ENCODE results near the gene MYO7A.

Gene MYO7A

DNA sequence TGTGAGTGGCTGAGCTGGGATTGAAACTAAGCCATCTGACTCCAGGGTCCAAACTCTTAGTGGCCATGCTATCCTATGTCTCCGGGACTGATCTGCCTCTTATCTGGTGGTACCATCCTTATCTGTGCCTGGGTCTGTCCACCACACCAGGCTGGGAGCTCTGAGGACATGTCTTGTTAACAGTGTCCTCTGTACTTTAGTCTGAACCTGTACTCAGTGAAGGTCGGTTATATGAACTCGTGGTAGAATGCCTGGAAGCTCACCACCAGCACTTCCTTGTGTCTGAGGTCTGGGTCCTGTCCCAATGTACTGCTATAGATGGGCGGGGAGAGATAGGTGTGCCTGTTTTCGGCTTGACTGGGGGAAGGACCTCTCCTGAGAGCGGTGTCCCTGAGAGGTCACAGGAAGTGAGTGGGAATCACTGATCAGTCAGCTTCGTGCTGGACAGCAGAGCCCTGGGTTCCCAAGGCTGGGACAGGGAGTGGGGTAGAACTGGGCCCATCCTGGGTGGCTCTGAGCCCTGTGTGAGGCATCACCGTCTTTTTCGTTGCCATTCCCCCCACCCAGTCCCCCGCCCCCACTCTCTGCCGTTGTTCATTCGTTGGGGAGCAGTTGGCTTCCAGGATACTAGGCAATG, 8.9 kb downstream of the MYO7A start:
- Mint-ChIP-seq H3K4me3 (no peak overlapping the region), H3K4me1 (peaks cover 17% of the 10 kb centered on the region), H3K27ac (no peak overlapping the region), H3K9me3 (no peaks in the 10 kb centered on the region), H3K36me3 (ENCODE audit: low read depth) (no peaks in the 10 kb centered on the region), H3K27me3 (ENCODE audit: low read depth) (peaks cover 7% of the 10 kb centered on the region)
- no peak for TF ChIP-seq CTCF (IDR thresholded peaks at IDR 0.05; ENCODE audit: unreplicated experiment in 3 of 3)

DNA sequence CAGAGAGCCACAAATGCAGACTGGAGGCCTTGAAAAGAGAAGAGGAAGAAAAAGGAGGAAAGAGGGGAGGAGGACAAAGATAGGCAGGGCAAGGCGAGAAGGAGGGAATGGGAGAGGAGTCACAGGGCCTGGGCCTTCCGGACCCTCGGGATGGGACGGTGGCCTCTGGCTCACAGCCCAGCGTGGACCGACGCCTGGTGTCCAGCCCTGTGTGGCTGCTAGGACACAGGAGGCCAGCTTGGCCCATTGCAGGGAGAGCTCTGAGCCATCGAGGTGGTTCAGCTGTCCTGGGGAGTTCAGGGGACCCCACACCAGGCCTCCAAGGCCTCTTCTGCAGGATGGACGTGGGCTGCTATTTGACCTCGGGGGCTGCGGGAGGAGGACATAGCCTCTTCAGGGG, 9.4 kb downstream of the MYO7A start:
- no peaks in the 10 kb centered on the region for H3K9me3 Mint-ChIP-seq

DNA sequence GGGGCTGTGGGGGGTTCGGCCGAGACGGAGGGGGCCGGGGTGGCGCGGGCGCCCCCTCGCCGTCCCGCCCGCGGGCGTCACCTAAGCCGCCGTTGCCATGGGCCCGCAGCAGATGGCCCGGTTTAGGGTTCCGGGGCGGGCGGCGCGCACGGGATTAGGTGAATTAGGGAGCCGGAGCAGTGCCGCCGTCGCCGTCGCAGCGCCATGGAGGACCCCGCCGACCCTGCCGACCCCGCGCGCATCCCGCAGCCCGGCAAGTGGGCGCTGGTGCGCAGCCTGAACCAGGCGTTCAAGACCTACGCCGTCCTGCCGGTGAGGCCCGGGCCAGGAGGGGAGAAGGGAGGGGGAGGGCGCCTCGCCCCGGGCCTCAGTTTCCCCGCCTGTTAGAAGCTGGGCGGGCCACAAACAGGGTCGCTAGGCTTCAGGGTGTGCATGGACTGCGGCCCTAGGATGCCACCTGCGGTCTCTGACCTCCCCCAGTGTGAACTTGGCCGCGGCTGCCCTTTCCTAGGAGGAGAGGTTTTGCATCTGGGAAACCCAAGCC, 10.1 kb downstream of the MYO7A start:
- peaks cover 16% of the 10 kb centered on the region for H3K4me1 Mint-ChIP-seq
- no peaks in the 10 kb centered on the region for H3K36me3 Mint-ChIP-seq (ENCODE audit: low read depth)
- H3K4me3 Mint-ChIP-seq, result no peak overlapping the region
- H3K27me3 Mint-ChIP-seq (ENCODE audit: low read depth), result peaks cover 5% of the 10 kb centered on the region
- no peaks in the 10 kb centered on the region for H3K9me3 Mint-ChIP-seq
- no peak overlapping the region for H3K27ac Mint-ChIP-seq
- TF ChIP-seq CTCF (IDR thresholded peaks at IDR 0.05; ENCODE audit: unreplicated experiment in 3 of 3), result no peak

More for the DNA sequence above, 9.4 kb downstream of the MYO7A start:
- Mint-ChIP-seq H3K4me1 (peaks cover 14% of the 10 kb centered on the region), H3K27ac (no peak overlapping the region), H3K36me3 (ENCODE audit: low read depth) (no peaks in the 10 kb centered on the region), H3K4me3 (no peak overlapping the region), H3K27me3 (ENCODE audit: low read depth) (peaks cover 5% of the 10 kb centered on the region)
- no peak for TF ChIP-seq CTCF (IDR thresholded peaks at IDR 0.05; ENCODE audit: unreplicated experiment in 3 of 3)

DNA sequence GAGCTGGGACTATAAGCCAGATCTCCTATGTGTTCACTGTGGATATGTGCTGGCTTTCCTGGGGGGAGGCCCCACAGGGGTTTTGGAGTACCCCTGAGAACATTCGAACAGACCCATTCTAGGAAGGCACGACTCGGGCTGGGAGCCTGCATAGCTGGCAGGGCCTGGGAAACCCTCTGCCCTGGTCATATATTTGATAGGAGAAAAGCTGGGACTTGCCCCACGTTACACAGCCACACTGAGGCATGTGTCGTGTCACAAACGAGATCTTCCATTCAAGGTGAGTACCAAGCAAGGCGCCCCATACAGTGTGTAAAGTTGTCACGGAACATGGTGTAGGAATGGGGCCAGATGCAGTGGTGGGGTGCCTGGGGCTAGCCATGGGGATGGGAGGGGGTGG, 11.2 kb downstream of the MYO7A start:
- Mint-ChIP-seq H3K27ac (no peak overlapping the region), H3K4me1 (peaks cover 18% of the 10 kb centered on the region), H3K9me3 (no peaks in the 10 kb centered on the region), H3K27me3 (ENCODE audit: low read depth) (peaks cover 5% of the 10 kb centered on the region), H3K36me3 (ENCODE audit: low read depth) (no peaks in the 10 kb centered on the region), H3K4me3 (no peak overlapping the region)
- no peak for TF ChIP-seq CTCF (IDR thresholded peaks at IDR 0.05; ENCODE audit: unreplicated experiment in 3 of 3)

GRCh38 chr11:77140231-77140851, 12.3 kb downstream of the MYO7A start:
- no peaks in the 10 kb centered on the region for H3K36me3 Mint-ChIP-seq (ENCODE audit: low read depth)
- H3K9me3 Mint-ChIP-seq, result no peaks in the 10 kb centered on the region
- peaks cover 18% of the 10 kb centered on the region for H3K4me1 Mint-ChIP-seq
- no peak for TF ChIP-seq CTCF (IDR thresholded peaks at IDR 0.05; ENCODE audit: unreplicated experiment in 3 of 3)
- peaks cover 4% of the 10 kb centered on the region for H3K27me3 Mint-ChIP-seq (ENCODE audit: low read depth)
- peak overlapping the region in 1 of 3 experiments; percentile 52 for H3K27ac Mint-ChIP-seq
- no peak overlapping the region for H3K4me3 Mint-ChIP-seq
